Tibial artery (tissue), 4 donors: Measurements from ENCODE around the gene ARHGEF6.

Experiments
- DNase-seq, 2 donors: peaks; one replicate each; pipeline ENCODE4 v3.0.0-alpha.2; 2019
- H3K27ac ChIP-seq, 2 donors: fragments of 200-600 bp; sonication (generic) in 1 of 2; 1 replicate in 1 of 2; 2 replicates in 1 of 2; pipeline ENCODE4 v1.5.1; 2018 to 2019; ENCODE audit warnings: mild to moderate bottlenecking in 1 of 2
- H3K27me3 ChIP-seq, 2 donors: fragments of 200-600 bp; sonication (generic) in 1 of 2; one replicate each; pipeline versions ENCODE4 v1.5.1 to v1.6.0; 2016 to 2019
- H3K36me3 ChIP-seq, 3 donors: fragments of 200-600 bp; sonication (generic) in 2 of 3; one replicate each; pipeline ENCODE4 v1.5.1; 2016 to 2019; ENCODE audit warnings: mild to moderate bottlenecking in 2 of 3
- H3K4me1 ChIP-seq, 4 donors: fragments of 200-600 bp; sonication (generic) in 2 of 4; 1 replicate in 3 of 4; 2 replicates in 1 of 4; pipeline ENCODE4 v1.5.1; 2016 to 2019
- H3K4me3 ChIP-seq, 2 donors: fragments of 200-600 bp; sonication (generic) in 1 of 2; 1 replicate in 1 of 2; 2 replicates in 1 of 2; pipeline ENCODE4 v1.5.1; 2018 to 2019; ENCODE audit warnings: mild to moderate bottlenecking in 2 of 2
- H3K9me3 ChIP-seq, 3 donors: fragments of 200-600 bp; sonication (generic) in 1 of 3; one replicate each; pipeline ENCODE4 v1.5.1; 2016 to 2019
- CTCF ChIP-seq, 2 experiments: fragments of 200-600 bp in 1 of 2; fragments of 450-650 bp in 1 of 2; IDR thresholded peaks; one replicate each; pipeline ENCODE4 v1.5.1; 2017 to 2019; ENCODE audit warnings: antibody characterized with exemption in 2 of 2, mild to moderate bottlenecking in 1 of 2, moderate library complexity in 1 of 2
- intact Hi-C: fragments of 100-400 bp; cut with DNase I; formaldehyde crosslinking; loops from one replicate; pipeline ENCODE4 v1.15.0; 2023; ENCODE audit warnings: low total_unique reads

The ARHGEF6 gene

GRCh38 chrX:136647677-136648360, 132.9 kb downstream of the ARHGEF6 start, which contains the start of gene CD40LG:
Gene CD40LG (plus strand): TSS chrX:136648158. CDS start chrX:136648249, 91 bp downstream.
- no peak for TF ChIP-seq CTCF (IDR thresholded peaks at IDR 0.05)
- intact Hi-C loops = no loop called here
- Histone ChIP-seq H3K27ac (no peak within 1 kb of the TSS), H3K27me3 (no peaks in the 10 kb centered on the region), H3K4me1 (no peaks in the 10 kb centered on the region), H3K9me3 (no peaks in the 10 kb centered on the region), H3K36me3 (no peaks in the 10 kb centered on the region), H3K4me3 (no peak within 1 kb of the TSS)
- no peak for DNase-seq

GRCh38 chrX:136646602-136647239, 134.0 kb downstream of the ARHGEF6 start:
- intact Hi-C loops = no loop called here
- H3K27ac ChIP-seq = no peak overlapping the region
- TF ChIP-seq CTCF (IDR thresholded peaks at IDR 0.05) = no peak

DNA sequence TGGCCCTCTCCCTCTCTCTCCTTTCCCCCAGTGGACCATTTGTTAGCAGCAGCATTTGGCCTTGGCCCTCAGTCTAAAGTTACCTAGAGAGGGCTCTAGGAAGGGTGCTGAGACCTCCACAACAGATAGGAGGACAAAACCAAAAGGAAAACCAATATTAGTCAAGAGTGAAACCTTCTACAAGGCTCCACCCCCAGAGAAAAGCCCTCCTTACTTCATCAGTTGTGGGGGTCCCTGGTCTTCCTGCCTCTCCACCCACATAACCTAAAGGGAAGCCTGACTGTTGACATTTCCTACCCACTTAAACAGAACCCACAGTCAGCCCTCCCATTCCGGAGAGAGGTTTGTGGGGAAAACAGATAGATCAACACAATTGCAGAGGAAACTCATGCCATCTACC, 137.5 kb downstream of the ARHGEF6 start:
- intact Hi-C loops = no loop called here
- H3K4me1 ChIP-seq = no peaks in the 10 kb centered on the region
- no peak overlapping the region for H3K27ac ChIP-seq
- TF ChIP-seq CTCF (IDR thresholded peaks at IDR 0.05) = no peak
- H3K27me3 ChIP-seq = no peaks in the 10 kb centered on the region
- H3K4me3 ChIP-seq = no peak overlapping the region
- H3K9me3 ChIP-seq = no peaks in the 10 kb centered on the region
- no peak for DNase-seq
- no peaks in the 10 kb centered on the region for H3K36me3 ChIP-seq

More at GRCh38 chrX:136646602-136647239, 134.0 kb downstream of the ARHGEF6 start:
- H3K4me3 ChIP-seq = no peak overlapping the region
- DNase-seq = no peak
- no peaks in the 10 kb centered on the region for H3K4me1 ChIP-seq
- no peaks in the 10 kb centered on the region for H3K9me3 ChIP-seq
- no peaks in the 10 kb centered on the region for H3K36me3 ChIP-seq
- H3K27me3 ChIP-seq = no peaks in the 10 kb centered on the region

GRCh38 chrX:136639506-136640176, 141.1 kb downstream of the ARHGEF6 start:
- Histone ChIP-seq H3K36me3 (no peaks in the 10 kb centered on the region), H3K9me3 (no peaks in the 10 kb centered on the region), H3K4me3 (no peak overlapping the region), H3K27ac (no peak overlapping the region), H3K4me1 (no peaks in the 10 kb centered on the region), H3K27me3 (no peaks in the 10 kb centered on the region)
- intact Hi-C loops = no loop called here
- DNase-seq = no peak
- no peak for TF ChIP-seq CTCF (IDR thresholded peaks at IDR 0.05)

DNA sequence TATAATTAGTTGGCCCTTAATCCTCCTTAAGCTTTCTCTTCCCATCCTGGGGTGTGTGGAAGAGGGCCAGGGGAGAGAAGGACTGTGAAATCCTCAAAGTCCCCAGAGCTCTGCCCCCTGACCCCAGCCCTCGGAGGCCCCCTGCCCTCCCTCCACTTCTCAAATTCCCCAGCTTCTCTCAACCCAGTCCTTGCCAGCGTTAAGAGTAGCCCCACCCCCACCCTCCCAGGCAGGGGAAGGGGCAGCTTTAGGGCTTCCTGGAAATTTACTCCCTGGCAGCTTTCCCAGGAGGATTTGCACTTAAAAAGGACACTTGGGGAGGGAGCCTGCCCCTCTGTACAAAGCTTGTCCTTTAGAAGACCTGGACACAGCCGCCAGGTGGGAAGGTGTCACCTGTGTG, 144.6 kb downstream of the ARHGEF6 start:
- no peak for TF ChIP-seq CTCF (IDR thresholded peaks at IDR 0.05)
- Histone ChIP-seq H3K27ac (no peak overlapping the region), H3K4me3 (no peak overlapping the region), H3K4me1 (no peaks in the 10 kb centered on the region), H3K9me3 (no peaks in the 10 kb centered on the region), H3K36me3 (no peaks in the 10 kb centered on the region), H3K27me3 (no peaks in the 10 kb centered on the region)
- intact Hi-C loops = no loop called here
- no peak for DNase-seq
